Muscle of leg (tissue), 11 donors: Measurements from ENCODE around the gene PNMA1. TPM values are rescaled to one million over a fixed set of nuclear protein-coding genes. Genes with fewer than 3 reads are reported as not detected.

Experiments used
- DNase-seq: peaks from one replicate; pipeline ENCODE4 v3.0.0; 2013
- H3K27ac ChIP-seq: one replicate; pipeline ENCODE4 v1.5.1; 2013; ENCODE audit warnings: mild to moderate bottlenecking, low read length, control low read depth
- H3K27me3 ChIP-seq: one replicate; pipeline ENCODE4 v1.6.1; 2013; ENCODE audit warnings: low read length; ENCODE audit not compliant: control insufficient read depth, insufficient read depth
- H3K36me3 ChIP-seq: one replicate; pipeline ENCODE4 v1.6.1; 2013; ENCODE audit warnings: low read length; ENCODE audit not compliant: control insufficient read depth, insufficient read depth
- H3K4me1 ChIP-seq: one replicate; pipeline ENCODE4 v1.6.1; 2013; ENCODE audit warnings: low read length; ENCODE audit not compliant: control insufficient read depth, insufficient read depth
- H3K4me3 ChIP-seq: one replicate; pipeline ENCODE4 v1.5.1; 2013; ENCODE audit warnings: low read length, control low read depth
- H3K9me3 ChIP-seq: replicated peaks from 2 replicates; pipeline ENCODE4 v1.6.1; 2013; ENCODE audit warnings: low read depth, low read length; ENCODE audit not compliant: control insufficient read depth
- WGBS: methylation state at CpG from one replicate; pipeline ENCODE4 v1.1.5; 2013; ENCODE audit warnings: missing lambda C conversion rate; ENCODE audit not compliant: insufficient coverage; 5-methylcytosine and 5-hydroxymethylcytosine counted together
- polyA plus RNA-seq, 8 donors: library from polyadenylated mRNA; unstranded; fragments of 120-200 nt; gene quantifications; one replicate each; pipeline versions ENCODE4 v1.2.1 to v1.2.3, GENCODE V29; 2013; ENCODE audit warnings: inconsistent platforms in 1 of 8, low replicate concordance in 1 of 8; ENCODE audit not compliant: insufficient read length in 8 of 8, insufficient read depth in 1 of 8
- total RNA-seq: library from RNA; stranded (reverse); fragments of 120-200 nt; gene quantifications from one replicate; pipeline ENCODE4 v1.2.4, GENCODE V29; 2013

The PNMA1 gene
- total and polyA plus RNA-seq, 9 donors: 7.8 to 37.4 (median 26.9) TPM

DNA sequence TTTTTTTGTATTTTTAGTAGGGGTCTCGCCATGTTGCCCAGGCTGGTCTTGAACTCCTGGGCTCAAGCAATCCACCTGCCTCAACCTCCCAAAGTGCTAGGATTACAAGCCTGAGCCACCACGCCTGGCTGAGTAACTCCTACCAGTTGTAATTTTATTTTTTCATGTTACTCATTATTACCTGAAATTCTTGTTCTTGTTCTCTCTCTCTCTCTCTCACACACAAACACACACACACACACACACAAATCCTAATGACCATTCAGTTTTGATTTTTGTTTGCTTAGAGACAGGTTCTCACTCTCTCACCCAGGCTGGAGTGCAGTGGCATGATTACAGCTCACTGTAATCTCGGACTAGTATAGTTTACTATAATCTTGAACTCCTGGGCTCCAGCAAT, 39.2 kb downstream of the PNMA1 start:
- Histone ChIP-seq H3K4me3 (no peak overlapping the region), H3K9me3 (no peaks in the 10 kb centered on the region), H3K27me3 (no peaks in the 10 kb centered on the region), H3K27ac (no peak overlapping the region), H3K36me3 (peaks cover 6% of the 10 kb centered on the region), H3K4me1 (no peaks in the 10 kb centered on the region)
- DNase-seq: no peak
- 100% methylated on average over 1 of the region's 3 CpGs for WGBS

DNA sequence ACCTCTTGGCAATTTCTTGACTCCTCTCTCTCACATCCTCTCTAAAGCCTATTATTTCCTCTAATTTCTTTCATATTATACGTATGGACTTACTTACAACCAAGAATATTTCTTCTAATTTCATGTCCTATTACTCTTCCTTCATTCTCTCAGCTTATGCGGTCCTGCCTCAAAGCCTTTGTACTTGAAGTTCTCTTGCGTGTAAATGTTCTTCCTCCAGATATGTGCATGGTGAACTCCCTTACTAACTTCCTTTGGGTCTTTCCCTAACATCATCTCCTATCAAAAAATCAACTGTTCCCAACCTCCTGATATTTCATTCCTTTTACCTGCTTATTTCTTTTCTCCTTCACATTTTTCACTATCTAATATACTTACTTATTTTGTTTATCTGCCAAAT, 46.3 kb downstream of the PNMA1 start:
- 83% methylated on average over 3 of the region's 3 CpGs for WGBS
- no peaks in the 10 kb centered on the region for H3K9me3 ChIP-seq
- no peak overlapping the region for H3K27ac ChIP-seq
- no peaks in the 10 kb centered on the region for H3K4me1 ChIP-seq
- H3K36me3 ChIP-seq: peaks cover 6% of the 10 kb centered on the region
- H3K4me3 ChIP-seq: no peak overlapping the region
- DNase-seq: no peak
- H3K27me3 ChIP-seq: no peaks in the 10 kb centered on the region

- no peak for DNase-seq
- no peak overlapping the region for H3K27ac ChIP-seq
Observed at GRCh38 chr14:73666583-73666982, 47.6 kb downstream of the PNMA1 start.

GRCh38 chr14:73665130-73665529, 49.1 kb downstream of the PNMA1 start:
- no CpG with 5 or more reads among the region's 2 CpGs for WGBS
- H3K4me1 ChIP-seq: no peaks in the 10 kb centered on the region
- H3K4me3 ChIP-seq: no peak overlapping the region
- H3K36me3 ChIP-seq: peaks cover 5% of the 10 kb centered on the region
- DNase-seq: no peak
- H3K27ac ChIP-seq: no peak overlapping the region
- H3K9me3 ChIP-seq: no peaks in the 10 kb centered on the region
- H3K27me3 ChIP-seq: no peaks in the 10 kb centered on the region

More at GRCh38 chr14:73666583-73666982, 47.6 kb downstream of the PNMA1 start:
- Histone ChIP-seq H3K4me3 (no peak overlapping the region), H3K27me3 (no peaks in the 10 kb centered on the region), H3K4me1 (no peaks in the 10 kb centered on the region), H3K9me3 (no peaks in the 10 kb centered on the region), H3K36me3 (peaks cover 5% of the 10 kb centered on the region)
- WGBS: 86% methylated on average over 4 of the region's 5 CpGs

- no peaks in the 10 kb centered on the region for H3K9me3 ChIP-seq
- H3K4me1 ChIP-seq: no peaks in the 10 kb centered on the region
- no peak overlapping the region for H3K4me3 ChIP-seq
- no peak for DNase-seq
- no peaks in the 10 kb centered on the region for H3K27me3 ChIP-seq
- no peak overlapping the region for H3K27ac ChIP-seq
- H3K36me3 ChIP-seq: peaks cover 5% of the 10 kb centered on the region
Observed at GRCh38 chr14:73663548-73664212, 50.5 kb downstream of the PNMA1 start.

DNA sequence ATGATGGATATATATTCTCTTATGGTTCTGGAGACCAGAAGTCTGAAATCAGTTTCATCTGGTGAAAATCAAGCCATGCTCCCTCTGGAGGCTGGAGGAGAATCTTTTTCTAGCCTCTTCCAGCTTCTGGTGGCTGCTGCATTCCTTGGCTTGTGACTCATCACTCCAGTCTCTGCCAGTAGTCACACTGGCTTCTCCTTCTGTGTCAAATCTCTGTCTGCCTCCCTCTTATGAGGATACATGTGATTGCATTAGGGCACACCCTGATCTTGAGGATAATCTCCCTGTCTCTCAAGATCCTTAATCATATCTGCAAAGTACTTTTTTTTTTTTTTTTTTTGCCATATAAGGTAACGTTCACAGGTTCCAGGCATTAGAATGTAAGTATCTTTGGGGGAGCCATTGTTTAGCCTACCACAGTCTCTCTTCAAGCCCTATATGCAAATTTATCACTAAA, 51.7 kb downstream of the PNMA1 start:
- peak; percentile 13 for DNase-seq
- H3K27me3 ChIP-seq: no peaks in the 10 kb centered on the region
- H3K4me3 ChIP-seq: no peak overlapping the region
- no peaks in the 10 kb centered on the region for H3K4me1 ChIP-seq
- WGBS: no CpG with 5 or more reads among the region's 1 CpG
- H3K9me3 ChIP-seq: no peaks in the 10 kb centered on the region
- no peak overlapping the region for H3K27ac ChIP-seq
- H3K36me3 ChIP-seq: peaks cover 5% of the 10 kb centered on the region

GRCh38 chr14:73661872-73662271, 52.3 kb downstream of the PNMA1 start:
- WGBS: no CpG with 5 or more reads among the region's 2 CpGs
- no peak overlapping the region for H3K27ac ChIP-seq
- peak; percentile 10 for DNase-seq
- no peaks in the 10 kb centered on the region for H3K4me1 ChIP-seq
- H3K27me3 ChIP-seq: no peaks in the 10 kb centered on the region
- peaks cover 9% of the 10 kb centered on the region for H3K36me3 ChIP-seq
- no peak overlapping the region for H3K4me3 ChIP-seq
- no peaks in the 10 kb centered on the region for H3K9me3 ChIP-seq

Other genes with a start within 250 kb of the PNMA1 start
- 5.5 TPM for gene RIOX1, start 223.5 kb downstream of the PNMA1 start, total RNA-seq
- 1 to 10 TPM; 5.5 to 8.1 (median 6.6) TPM for gene RIOX1, start 223.5 kb downstream of the PNMA1 start, polyA plus RNA-seq
- 3.9 TPM for gene ACOT1, start 177.2 kb downstream of the PNMA1 start, total RNA-seq
- gene ACOT1, start 177.2 kb downstream of the PNMA1 start, polyA plus RNA-seq: 1 to 10 TPM; 1.5 to 5.1 (median 2.9) TPM
- 0.40 TPM for gene HEATR4, start 155.4 kb downstream of the PNMA1 start, total RNA-seq
- gene HEATR4, start 155.4 kb downstream of the PNMA1 start, polyA plus RNA-seq: 1 to 10 TPM in 2 of 8 donors, under 1 TPM in 6; 0.16 to 1.4 (median 0.84) TPM
- gene ACOT2, start 145.2 kb downstream of the PNMA1 start, total RNA-seq: 35.3 TPM
- gene ACOT2, start 145.2 kb downstream of the PNMA1 start, polyA plus RNA-seq: 10 to 100 TPM; 25.0 to 39.5 (median 31.1) TPM
- gene ACOT4, start 122.5 kb downstream of the PNMA1 start, total RNA-seq: 0.31 TPM
- under 1 TPM; 0.20 to 0.43 (median 0.31) TPM for gene ACOT4, start 122.5 kb downstream of the PNMA1 start, polyA plus RNA-seq
- not detected for gene ACOT6, start 101.9 kb downstream of the PNMA1 start, total RNA-seq
- under 1 TPM in 1 of 8 donors, not detected in 7; 0.13 TPM for gene ACOT6, start 101.9 kb downstream of the PNMA1 start, polyA plus RNA-seq
- gene DNAL1, start 69.4 kb downstream of the PNMA1 start, total RNA-seq: 9.3 TPM
- gene DNAL1, start 69.4 kb downstream of the PNMA1 start, polyA plus RNA-seq: 10 to 100 TPM in 1 of 8 donors, 1 to 10 TPM in 7; 5.7 to 10.9 (median 6.6) TPM
- gene PTGR2, start 137.4 kb upstream of the PNMA1 start, total RNA-seq: 8.4 TPM
- 10 to 100 TPM in 2 of 8 donors, 1 to 10 TPM in 6; 5.7 to 10.9 (median 6.9) TPM for gene PTGR2, start 137.4 kb upstream of the PNMA1 start, polyA plus RNA-seq
- 41.5 TPM for gene ZNF410, start 172.5 kb upstream of the PNMA1 start, total RNA-seq
- 10 to 100 TPM; 26.4 to 37.9 (median 31.0) TPM for gene ZNF410, start 172.5 kb upstream of the PNMA1 start, polyA plus RNA-seq
- gene FAM161B, start 235.7 kb upstream of the PNMA1 start, total RNA-seq: 6.6 TPM
- 1 to 10 TPM; 6.2 to 8.2 (median 7.1) TPM for gene FAM161B, start 235.7 kb upstream of the PNMA1 start, polyA plus RNA-seq
- 36.8 TPM for gene COQ6, start 235.9 kb upstream of the PNMA1 start, total RNA-seq
- 10 to 100 TPM; 26.9 to 47.5 (median 39.5) TPM for gene COQ6, start 235.9 kb upstream of the PNMA1 start, polyA plus RNA-seq